Measurements from ENCODE around the gene HAUS1. TPM values are rescaled to one million over a fixed set of nuclear protein-coding genes. Genes with fewer than 3 reads are reported as not detected.
"Not testable (repeated sequence)": the region's sequence is repeated elsewhere in the genome, so short reads cannot be mapped to it uniquely, and the experiment has no call there.

Gene HAUS1
- total and polyA plus RNA-seq, 12 donors: 5.5 to 20.3 (median 9.0) TPM

GRCh38 chr18:46156124-46156745, 52.0 kb downstream of the HAUS1 start:
- DNase-seq: no peak
- no peak for ATAC-seq
- H3K4me1 ChIP-seq: peaks cover 0 to 18% (median 0%) of the 10 kb centered on the region in 9 donors
- H3K4me3 ChIP-seq: no peak overlapping the region
- intact Hi-C loops (cut with DNase I): loop anchor here in 2 of 10 donors (10.0 kb wide), 2 partner anchors 369 to 499 kb away; partner anchors contain the start of gene LOXHD1 (in 1 of the 2)
- H3K9me3 ChIP-seq: no peaks in the 10 kb centered on the region
- peak overlapping the region in 1 of 10 donors; percentile 23 for H3K27ac ChIP-seq
- no peaks in the 10 kb centered on the region for H3K27me3 ChIP-seq
- no peak for TF ChIP-seq CTCF (IDR thresholded peaks at IDR 0.05)
- H3K36me3 ChIP-seq: no peaks in the 10 kb centered on the region
- WGBS, 2 donors: 75 to 76% methylated on average over 3 of the region's 3 CpGs

- ATAC-seq (peak in 1 of 8 donors; percentile 31), DNase-seq (no peak)
- Histone ChIP-seq H3K4me1 (peaks cover 0 to 18% (median 0%) of the 10 kb centered on the region in 9 donors), H3K36me3 (no peaks in the 10 kb centered on the region), H3K27ac (peak overlapping the region in 1 of 10 donors; percentile 23), H3K27me3 (no peaks in the 10 kb centered on the region), H3K4me3 (no peak overlapping the region), H3K9me3 (no peaks in the 10 kb centered on the region)
- intact Hi-C loops (cut with DNase I): loop anchor here in 2 of 10 donors (10.0 kb wide), 2 partner anchors 368 to 498 kb away; partner anchors contain the start of gene LOXHD1 (in 1 of the 2)
- WGBS, 2 donors: 89 to 93% methylated on average over 3 of the region's 3 CpGs
- no peak for TF ChIP-seq CTCF (IDR thresholded peaks at IDR 0.05)
Observed at GRCh38 chr18:46156843-46157242, 52.7 kb downstream of the HAUS1 start.

GRCh38 chr18:46158499-46158898, 54.3 kb downstream of the HAUS1 start:
- Histone ChIP-seq H3K36me3 (no peaks in the 10 kb centered on the region), H3K27ac (peak overlapping the region in 5 of 10 donors; percentile 30 to 53 (median 34)), H3K4me1 (peaks cover 0 to 16% (median 0%) of the 10 kb centered on the region in 9 donors), H3K27me3 (no peaks in the 10 kb centered on the region), H3K4me3 (no peak overlapping the region), H3K9me3 (no peaks in the 10 kb centered on the region)
- peak in 5 of 8 donors; percentile 35 to 84 (median 52) for ATAC-seq
- TF ChIP-seq CTCF (IDR thresholded peaks at IDR 0.05): no peak
- intact Hi-C loops (cut with DNase I): loop anchor here in 2 of 10 donors (10.0 kb wide), 2 partner anchors 366 to 496 kb away; partner anchors contain the start of gene LOXHD1 (in 1 of the 2)
- no peak for DNase-seq
- WGBS, 2 donors: 71 to 79% methylated on average over 3 of the region's 3 CpGs

GRCh38 chr18:46160050-46160798, 56.0 kb downstream of the HAUS1 start:
- TF ChIP-seq CTCF (IDR thresholded peaks at IDR 0.05): no peak
- Histone ChIP-seq H3K9me3 (no peaks in the 10 kb centered on the region), H3K4me1 (peaks cover 0 to 16% (median 0%) of the 10 kb centered on the region in 9 donors), H3K27me3 (no peaks in the 10 kb centered on the region), H3K27ac (no peak overlapping the region), H3K4me3 (no peak overlapping the region), H3K36me3 (no peaks in the 10 kb centered on the region)
- DNase-seq (no peak), ATAC-seq (no peak)
- 94% methylated on average over 4 of the region's 4 CpGs for WGBS, 2 donors
- intact Hi-C loops (cut with DNase I): loop anchor here in 2 of 10 donors (10.0 kb wide), 1 partner anchor 325 kb away; no protein-coding TSS in a partner anchor

- 96 to 99% methylated on average over 5 of the region's 5 CpGs for WGBS, 2 donors
- intact Hi-C loops (cut with DNase I): loop anchor here in 2 of 10 donors (10.0 kb wide), 1 partner anchor 324 kb away; no protein-coding TSS in a partner anchor
- not testable (repeated sequence) for DNase-seq, H3K36me3 ChIP-seq, H3K9me3 ChIP-seq, H3K4me3 ChIP-seq, H3K27me3 ChIP-seq, H3K27ac ChIP-seq, ATAC-seq
- H3K4me1 ChIP-seq: peaks cover 0 to 10% (median 0%) of the 10 kb centered on the region in 9 donors
Observed at GRCh38 chr18:46160840-46161239, 56.7 kb downstream of the HAUS1 start.
